H1 (cell line): ENCODE data around the gene PPARA. TPM values are rescaled to one million over a fixed set of nuclear protein-coding genes. Genes with fewer than 3 reads are reported as not detected.

Source experiments
- CTCF ChIA-PET: fragments of 300-600 bp; sonication (Branson Sonifier 250); formaldehyde crosslinking; loops from one replicate; lab custom pipeline; 2021; ENCODE audit not compliant: partially characterized antibody; lab: Charles Lee
- POLR2A ChIA-PET: fragments of 300-600 bp; sonication (Branson Sonifier 250); formaldehyde crosslinking; loops from one replicate; lab custom pipeline; 2021; ENCODE audit warnings: inconsistent platforms; ENCODE audit not compliant: partially characterized antibody; lab: Charles Lee
- DNase-seq, 2 experiments: peaks; one replicate each; pipeline versions ENCODE4 v3.0.0 to v3.0.0-alpha.2; 2010 to 2022; ENCODE audit warnings: low spot score in 2 of 2, low read depth in 1 of 2, mixed read lengths in 1 of 2
- FAIRE-seq: peaks from 2 replicates; lab custom pipeline; 2011; peaks lifted over from hg19 to GRCh38; lab: Jason Lieb, UNC
- H2AFZ ChIP-seq: 2 replicates; pipeline ENCODE4 v1.8.1; 2012; ENCODE audit warnings: low read length, inconsistent platforms
- H2AK5ac ChIP-seq: 2 replicates; pipeline ENCODE4 v1.6.1; 2013; ENCODE audit warnings: low read depth, low read length
- H2BK120ac ChIP-seq: replicated peaks from 2 replicates; pipeline ENCODE3; 2013; ENCODE audit warnings: low read depth, low read length, inconsistent platforms
- H2BK12ac ChIP-seq: 2 replicates; pipeline ENCODE4 v1.6.1; 2013; ENCODE audit warnings: low read depth, low read length
- H2BK15ac ChIP-seq: 2 replicates; pipeline ENCODE4 v1.6.1; 2013; ENCODE audit warnings: low read length
- H2BK20ac ChIP-seq: 2 replicates; pipeline ENCODE4 v1.6.1; 2013; ENCODE audit warnings: low read length
- H2BK5ac ChIP-seq: 2 replicates; pipeline ENCODE4 v1.6.1; 2013; ENCODE audit warnings: low read depth, low read length
- H3K14ac ChIP-seq: 2 replicates; pipeline ENCODE4 v1.6.1; 2013; ENCODE audit warnings: inconsistent platforms; ENCODE audit not compliant: insufficient read length
- H3K18ac ChIP-seq: 2 replicates; pipeline ENCODE4 v1.6.1; 2013; ENCODE audit warnings: low read length; ENCODE audit errors: extremely low read depth
- H3K23ac ChIP-seq: 2 replicates; pipeline ENCODE4 v1.6.1; 2013; ENCODE audit warnings: inconsistent platforms; ENCODE audit not compliant: insufficient read length
- H3K23me2 ChIP-seq: 2 replicates; pipeline ENCODE4 v1.6.1; 2013; ENCODE audit warnings: low read depth, low read length
- H3K27ac ChIP-seq: 2 replicates; pipeline ENCODE4 v1.6.1; 2011; ENCODE audit warnings: low read depth, low read length, inconsistent platforms
- H3K27me3 ChIP-seq, 4 experiments: replicated peaks in 1 of 4; 1 replicate in 1 of 4; 2 replicates in 3 of 4; pipeline versions ENCODE4 v1.6.1 to v1.8.1; 2011 to 2013; ENCODE audit warnings: low read length in 3 of 4, mild to moderate bottlenecking in 3 of 4, inconsistent platforms in 2 of 4, mixed read lengths in 2 of 4, moderate library complexity in 1 of 4; ENCODE audit not compliant: control insufficient read depth in 3 of 4, insufficient read depth in 3 of 4; ENCODE audit errors: extremely low read depth in 1 of 4
- H3K36me3 ChIP-seq, 4 experiments: 2 replicates each; pipeline versions ENCODE4 v1.6.1 to v1.8.1; 2011 to 2013; ENCODE audit warnings: mild to moderate bottlenecking in 4 of 4, low read length in 3 of 4, moderate library complexity in 2 of 4, control low read depth in 1 of 4, inconsistent platforms in 1 of 4; ENCODE audit not compliant: insufficient read depth in 4 of 4, control insufficient read depth in 2 of 4
- H3K4ac ChIP-seq: replicated peaks from 2 replicates; pipeline ENCODE3; 2013; ENCODE audit warnings: low read length, low read depth, mixed read lengths, inconsistent platforms; ENCODE audit not compliant: insufficient read length
- H3K4me1 ChIP-seq, 4 experiments: replicated peaks in 1 of 4; 1 replicate in 1 of 4; 2 replicates in 3 of 4; pipeline versions ENCODE4 v1.6.1 to v1.8.1; 2011 to 2013; ENCODE audit warnings: low read length in 3 of 4, inconsistent platforms in 2 of 4, mixed read lengths in 1 of 4; ENCODE audit not compliant: insufficient read depth in 4 of 4, control insufficient read depth in 3 of 4
- H3K4me2 ChIP-seq, 2 experiments: 2 replicates each; pipeline versions ENCODE4 v1.6.1 to v1.8.1; 2011 to 2013; ENCODE audit warnings: low read depth in 2 of 2, low read length in 2 of 2, control low read depth in 1 of 2, inconsistent platforms in 1 of 2, mild to moderate bottlenecking in 1 of 2; ENCODE audit not compliant: insufficient read depth in 1 of 2
- H3K4me3 ChIP-seq, 4 experiments: fragments of 200-600, 300-600 bp in 1 of 4; sonication (generic), shearing (Covaris generic), sonication (Bioruptor Twin) in 1 of 4; 2 replicates each; pipeline versions ENCODE4 v1.5.1 to v1.8.1; 2011 to 2016; ENCODE audit warnings: low read length in 4 of 4, low read depth in 3 of 4, control low read depth in 2 of 4, inconsistent platforms in 2 of 4, mild to moderate bottlenecking in 2 of 4, mixed read lengths in 1 of 4, moderate library complexity in 1 of 4; ENCODE audit not compliant: insufficient read depth in 2 of 4; ENCODE audit errors: extremely low read depth in 1 of 4
- H3K56ac ChIP-seq: replicated peaks from 2 replicates; pipeline ENCODE3; 2013; ENCODE audit warnings: low read depth, mild to moderate bottlenecking, mixed read lengths, low read length, inconsistent platforms; ENCODE audit not compliant: insufficient read length
- H3K79me1 ChIP-seq: 2 replicates; pipeline ENCODE4 v1.6.1; 2013; ENCODE audit warnings: low read depth, low read length, control low read depth
- H3K79me2 ChIP-seq, 2 experiments: 2 replicates each; pipeline versions ENCODE4 v1.6.1 to v1.8.1; 2012 to 2013; ENCODE audit warnings: low read length in 2 of 2, mild to moderate bottlenecking in 2 of 2, inconsistent platforms in 1 of 2; ENCODE audit not compliant: insufficient read depth in 2 of 2, control insufficient read depth in 1 of 2
- H3K9ac ChIP-seq, 4 experiments: replicated peaks in 1 of 4; 1 replicate in 1 of 4; 2 replicates in 3 of 4; pipeline versions ENCODE4 v1.6.1 to v1.8.1; 2011 to 2013; ENCODE audit warnings: low read depth in 3 of 4, low read length in 3 of 4, control low read depth in 2 of 4, mild to moderate bottlenecking in 2 of 4, moderate library complexity in 2 of 4, inconsistent platforms in 1 of 4; ENCODE audit errors: extremely low read depth in 1 of 4
- H3K9me3 ChIP-seq, 2 experiments: 2 replicates each; pipeline versions ENCODE4 v1.6.1 to v1.8.1; 2012 to 2013; ENCODE audit warnings: mild to moderate bottlenecking in 2 of 2, moderate library complexity in 2 of 2, control low read depth in 1 of 2, inconsistent platforms in 1 of 2, low read depth in 1 of 2, low read length in 1 of 2, mixed read lengths in 1 of 2; ENCODE audit not compliant: insufficient read depth in 2 of 2
- H4K20me1 ChIP-seq, 2 experiments: replicated peaks in 1 of 2; 2 replicates each; pipeline versions ENCODE3 to v1.8.1; 2011 to 2013; ENCODE audit warnings: inconsistent platforms in 2 of 2, low read length in 2 of 2, mild to moderate bottlenecking in 1 of 2; ENCODE audit not compliant: insufficient read depth in 2 of 2, control insufficient read depth in 1 of 2
- H4K5ac ChIP-seq: 2 replicates; pipeline ENCODE4 v1.6.1; 2013; ENCODE audit warnings: low read length, low read depth, mixed read lengths, inconsistent platforms; ENCODE audit not compliant: insufficient read length
- H4K8ac ChIP-seq: 2 replicates; pipeline ENCODE4 v1.8.0; 2013; ENCODE audit warnings: mild to moderate bottlenecking, moderate library complexity, low read length, inconsistent platforms; ENCODE audit not compliant: insufficient read depth; ENCODE audit errors: extremely low read depth
- H4K91ac ChIP-seq: replicated peaks from 2 replicates; pipeline ENCODE3; 2013; ENCODE audit warnings: low read length, mixed read lengths, inconsistent platforms; ENCODE audit not compliant: insufficient read length
- BCL11A ChIP-seq, 2 experiments: IDR thresholded peaks; one replicate each; pipeline ENCODE4 v1.6.1; 2011; ENCODE audit warnings: low read depth in 2 of 2, low read length in 2 of 2, mild to moderate bottlenecking in 2 of 2
- CBX8 ChIP-seq: fragments of 300-800, 300-1000 bp; sonication (generic); IDR thresholded peaks from 2 replicates; pipeline ENCODE4 v1.7.1; 2016; ENCODE audit warnings: low read depth, low read length, borderline replicate concordance
- CTBP2 ChIP-seq: IDR thresholded peaks from 2 replicates; pipeline ENCODE4 v1.7.0; 2011; ENCODE audit warnings: borderline replicate concordance, mild to moderate bottlenecking, moderate library complexity, mixed read lengths, low read length; ENCODE audit not compliant: insufficient read depth, insufficient read length
- EP300 ChIP-seq, 2 experiments: IDR thresholded peaks; 1 replicate in 1 of 2; 2 replicates in 1 of 2; pipeline ENCODE4 v1.6.1; 2011 to 2012; ENCODE audit warnings: low read depth in 2 of 2, low read length in 2 of 2, mild to moderate bottlenecking in 2 of 2, borderline replicate concordance in 1 of 2, inconsistent platforms in 1 of 2, moderate library complexity in 1 of 2
- EZH2 ChIP-seq: fragments of 200-600 bp; sonication (generic); IDR thresholded peaks from 2 replicates; pipeline ENCODE4 v1.7.1; 2012; ENCODE audit warnings: low read depth, mild to moderate bottlenecking, moderate library complexity, low read length, inconsistent platforms; ENCODE audit not compliant: severe bottlenecking
- FOSL1 ChIP-seq: IDR thresholded peaks from 2 replicates; pipeline ENCODE4 v1.6.1; 2011; ENCODE audit warnings: mild to moderate bottlenecking, low read depth, low read length, moderate library complexity; ENCODE audit not compliant: insufficient read depth
- KDM1A ChIP-seq: fragments of 200-600, 300-600 bp; sonication (generic); IDR thresholded peaks from 2 replicates; pipeline ENCODE4 v1.7.1; 2016; ENCODE audit warnings: mild to moderate bottlenecking, low read length, borderline replicate concordance
- POLR2A ChIP-seq, 2 experiments: IDR thresholded peaks; 1 replicate in 1 of 2; 2 replicates in 1 of 2; pipeline ENCODE4 v1.6.1; 2011; ENCODE audit warnings: low read depth in 2 of 2, low read length in 2 of 2, mild to moderate bottlenecking in 2 of 2; ENCODE audit errors: control extremely low read depth in 1 of 2
- POLR2AphosphoS5 ChIP-seq: IDR thresholded peaks from 2 replicates; pipeline ENCODE4 v1.6.1; 2011; ENCODE audit warnings: low read depth, low read length
- RBBP5 ChIP-seq: IDR thresholded peaks from 2 replicates; pipeline ENCODE4 v1.7.1; 2012; ENCODE audit warnings: low read depth, mild to moderate bottlenecking, inconsistent platforms, low read length, moderate library complexity, borderline replicate concordance
- SP4 ChIP-seq: IDR thresholded peaks from 2 replicates; pipeline ENCODE4 v1.6.1; 2012; ENCODE audit warnings: low read length, inconsistent platforms
- whole genome bisulfite sequencing, 2 experiments: shearing (Covaris generic) in 1 of 2; methylation state at CpG; one replicate each; pipeline versions ENCODE4 v1.1.6 to v1.1.7; 2013 to 2015; ENCODE audit warnings: low lambda C conversion rate in 2 of 2, mixed read lengths in 2 of 2, inconsistent platforms in 1 of 2, low coverage in 1 of 2, missing lambda C conversion rate in 1 of 2; ENCODE audit not compliant: insufficient replicate concordance in 2 of 2, insufficient coverage in 1 of 2, insufficient read length in 1 of 2; ENCODE audit errors: extremely low coverage in 1 of 2, missing lambda C conversion rate in 1 of 2; 5-methylcytosine and 5-hydroxymethylcytosine counted together
- polyA plus RNA-seq, 7 experiments: library from polyadenylated mRNA; depleted of rRNA in 3 of 7; stranded (reverse) in 5 of 7; unstranded in 2 of 7; fragments of >200 nt in 5 of 7; fragments of 200-250 nt in 2 of 7; gene quantifications; 1 replicate in 5 of 7; 2 replicates in 1 of 7; 4 replicates in 1 of 7; pipeline versions ENCODE4 v1.2.1 to v1.2.3, GENCODE V29; 2011 to 2013; ENCODE audit warnings: missing spikeins in 2 of 7, mixed read lengths in 2 of 7
- total RNA-seq: library from RNA; stranded (reverse); fragmentation: NEBNext Ultra II Directional; extraction: Animal tissue kit (Norgen Biotek cat#: 25700); gene quantifications from 2 replicates; pipeline ENCODE4 v1.2.1, GENCODE V29; 2021

PPARA gene
- total and polyA plus RNA-seq, 2 of the 8 experiments (the other 6 are each of a cell fraction or from before 2014, with no cell fraction given) = 3.1 to 8.2 TPM

DNA sequence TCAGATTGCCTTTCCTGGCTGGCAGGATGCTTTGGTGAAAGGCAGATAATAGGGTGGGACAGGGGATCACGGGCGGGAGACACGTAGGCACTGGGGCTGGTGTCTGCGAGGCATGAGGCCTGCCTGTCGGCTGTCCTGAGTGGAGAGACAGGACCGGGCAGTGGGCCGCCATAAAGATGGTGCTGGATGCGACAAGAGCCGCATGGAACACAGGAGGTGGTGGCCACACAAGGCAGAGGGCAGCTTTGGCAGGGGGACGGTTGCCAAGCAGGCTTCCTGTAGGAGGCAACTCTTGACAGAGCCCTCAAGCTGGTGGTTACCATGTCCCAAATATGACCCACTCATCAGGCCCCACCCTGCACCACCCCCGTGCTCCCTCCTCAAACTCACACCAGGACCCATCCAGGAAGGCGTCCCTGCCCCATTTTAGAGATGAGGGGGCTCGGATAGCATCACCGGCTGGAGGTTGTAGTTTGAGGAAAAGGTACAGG, 4.9 kb upstream of the PPARA start:
- peaks cover 10% of the 10 kb centered on the region; the same call in 1 of the 2 replicates for H3K23me2 ChIP-seq
- H4K8ac ChIP-seq = no peak overlapping the region; the same call in 1 of the 2 replicates
- TF ChIP-seq EZH2 (no peak), FOSL1 (no peak), BCL11A (IDR thresholded peaks at IDR 0.05; ENCODE audit: low read depth in 2 of 2, low read length in 2 of 2) (no peak), KDM1A (no peak), CBX8 (no peak), EP300 (IDR thresholded peaks at IDR 0.05; ENCODE audit: borderline replicate concordance in 1 of 2, low read depth in 2 of 2, low read length in 2 of 2) (no peak), POLR2A (IDR thresholded peaks at IDR 0.05; ENCODE audit: control extremely low read depth in 1 of 2, low read depth in 2 of 2, low read length in 2 of 2) (no peak), SP4 (no peak), CTBP2 (no peak), POLR2AphosphoS5 (no peak), RBBP5 (no peak)
- no peak overlapping the region for H3K18ac ChIP-seq
- FAIRE-seq = no peak
- no peak overlapping the region for H2BK120ac ChIP-seq
- peaks cover 6 to 24% (median 16%) of the 10 kb centered on the region in 4 experiments; a peak in 6 of 7 replicates for H3K27me3 ChIP-seq
- no peak overlapping the region for H3K4me3 ChIP-seq
- no peaks in the 10 kb centered on the region for H4K20me1 ChIP-seq
- no peak overlapping the region for H4K5ac ChIP-seq
- DNase-seq = no peak
- no peak overlapping the region for H3K14ac ChIP-seq
- no peak overlapping the region for H3K56ac ChIP-seq
- ChIA-PET CTCF (interaction anchor here (2.3 to 3.8 kb wide), 2 partner anchors 12 to 151 kb away, joined by 5 to 15 read pairs; no protein-coding TSS in a partner anchor), POLR2A (no interaction called here)
- H2BK12ac ChIP-seq = no peak overlapping the region
- H3K4ac ChIP-seq = no peak overlapping the region
- H3K36me3 ChIP-seq = no peaks in the 10 kb centered on the region
- H3K9ac ChIP-seq = no peak overlapping the region
- no peaks in the 10 kb centered on the region for H3K9me3 ChIP-seq
- no peak overlapping the region for H2BK15ac ChIP-seq
- WGBS, 2 experiments = 96% methylated on average over 14 of the region's 14 CpGs; no CpG with 5 or more reads in 1 of the 2 experiments
- H3K4me2 ChIP-seq = no peak overlapping the region
- H3K79me1 ChIP-seq = no peaks in the 10 kb centered on the region
- H4K91ac ChIP-seq = no peak overlapping the region
- no peak overlapping the region for H2AFZ ChIP-seq
- H3K27ac ChIP-seq = no peak overlapping the region
- H2AK5ac ChIP-seq = no peak overlapping the region
- no peaks in the 10 kb centered on the region for H3K79me2 ChIP-seq
- H2BK20ac ChIP-seq = no peak overlapping the region
- H2BK5ac ChIP-seq = no peak overlapping the region
- H3K23ac ChIP-seq = no peak overlapping the region
- H3K4me1 ChIP-seq = peaks cover 0 to 4% (median 2%) of the 10 kb centered on the region in 4 experiments; a peak in 1 of 7 replicates
